HL-60 (cell line): ENCODE measurements around the gene SART3.

Experiments
- GABPA ChIP-seq: IDR thresholded peaks from 2 replicates; pipeline ENCODE4 v1.6.1; 2012; ENCODE audit warnings: low read depth
- POLR2AphosphoS5 ChIP-seq: IDR thresholded peaks from 2 replicates; pipeline ENCODE4 v1.6.1; 2012; ENCODE audit warnings: low read depth
- TF ChIP-seq, protein P1 (sequence below): IDR thresholded peaks from 2 replicates; pipeline ENCODE4 v1.6.1; 2012; ENCODE audit warnings: low read depth; ENCODE audit not compliant: insufficient replicate concordance
- TF ChIP-seq, protein P2 (sequence below): IDR thresholded peaks from one replicate; pipeline ENCODE4 v1.5.1; 2011; ENCODE audit warnings: low read length, control low read depth, inconsistent platforms; ENCODE audit not compliant: insufficient read depth

DNA sequence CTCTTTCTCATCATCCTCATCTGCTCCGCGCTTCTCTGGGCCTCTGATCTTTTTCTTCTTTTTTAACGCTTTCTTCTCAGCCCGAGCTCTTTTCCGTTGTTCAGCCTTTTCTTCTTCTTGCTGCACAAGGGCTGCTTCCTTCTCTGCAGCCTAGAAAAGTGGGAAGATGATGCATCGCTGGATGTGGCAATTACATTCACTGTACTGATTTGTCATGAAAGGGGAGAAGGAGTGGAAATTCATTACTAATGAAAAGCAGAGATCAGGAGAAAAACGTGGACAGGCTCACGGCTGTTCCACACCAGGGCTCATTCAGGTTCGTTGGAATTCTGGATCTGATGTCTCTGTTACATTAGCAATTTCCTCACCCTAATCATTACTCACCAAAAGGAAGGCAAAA lies 30.8 kb downstream of the SART3 start:
- TF ChIP-seq, protein P1, sequence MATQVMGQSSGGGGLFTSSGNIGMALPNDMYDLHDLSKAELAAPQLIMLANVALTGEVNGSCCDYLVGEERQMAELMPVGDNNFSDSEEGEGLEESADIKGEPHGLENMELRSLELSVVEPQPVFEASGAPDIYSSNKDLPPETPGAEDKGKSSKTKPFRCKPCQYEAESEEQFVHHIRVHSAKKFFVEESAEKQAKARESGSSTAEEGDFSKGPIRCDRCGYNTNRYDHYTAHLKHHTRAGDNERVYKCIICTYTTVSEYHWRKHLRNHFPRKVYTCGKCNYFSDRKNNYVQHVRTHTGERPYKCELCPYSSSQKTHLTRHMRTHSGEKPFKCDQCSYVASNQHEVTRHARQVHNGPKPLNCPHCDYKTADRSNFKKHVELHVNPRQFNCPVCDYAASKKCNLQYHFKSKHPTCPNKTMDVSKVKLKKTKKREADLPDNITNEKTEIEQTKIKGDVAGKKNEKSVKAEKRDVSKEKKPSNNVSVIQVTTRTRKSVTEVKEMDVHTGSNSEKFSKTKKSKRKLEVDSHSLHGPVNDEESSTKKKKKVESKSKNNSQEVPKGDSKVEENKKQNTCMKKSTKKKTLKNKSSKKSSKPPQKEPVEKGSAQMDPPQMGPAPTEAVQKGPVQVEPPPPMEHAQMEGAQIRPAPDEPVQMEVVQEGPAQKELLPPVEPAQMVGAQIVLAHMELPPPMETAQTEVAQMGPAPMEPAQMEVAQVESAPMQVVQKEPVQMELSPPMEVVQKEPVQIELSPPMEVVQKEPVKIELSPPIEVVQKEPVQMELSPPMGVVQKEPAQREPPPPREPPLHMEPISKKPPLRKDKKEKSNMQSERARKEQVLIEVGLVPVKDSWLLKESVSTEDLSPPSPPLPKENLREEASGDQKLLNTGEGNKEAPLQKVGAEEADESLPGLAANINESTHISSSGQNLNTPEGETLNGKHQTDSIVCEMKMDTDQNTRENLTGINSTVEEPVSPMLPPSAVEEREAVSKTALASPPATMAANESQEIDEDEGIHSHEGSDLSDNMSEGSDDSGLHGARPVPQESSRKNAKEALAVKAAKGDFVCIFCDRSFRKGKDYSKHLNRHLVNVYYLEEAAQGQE, result no peak
- TF ChIP-seq, protein P2, sequence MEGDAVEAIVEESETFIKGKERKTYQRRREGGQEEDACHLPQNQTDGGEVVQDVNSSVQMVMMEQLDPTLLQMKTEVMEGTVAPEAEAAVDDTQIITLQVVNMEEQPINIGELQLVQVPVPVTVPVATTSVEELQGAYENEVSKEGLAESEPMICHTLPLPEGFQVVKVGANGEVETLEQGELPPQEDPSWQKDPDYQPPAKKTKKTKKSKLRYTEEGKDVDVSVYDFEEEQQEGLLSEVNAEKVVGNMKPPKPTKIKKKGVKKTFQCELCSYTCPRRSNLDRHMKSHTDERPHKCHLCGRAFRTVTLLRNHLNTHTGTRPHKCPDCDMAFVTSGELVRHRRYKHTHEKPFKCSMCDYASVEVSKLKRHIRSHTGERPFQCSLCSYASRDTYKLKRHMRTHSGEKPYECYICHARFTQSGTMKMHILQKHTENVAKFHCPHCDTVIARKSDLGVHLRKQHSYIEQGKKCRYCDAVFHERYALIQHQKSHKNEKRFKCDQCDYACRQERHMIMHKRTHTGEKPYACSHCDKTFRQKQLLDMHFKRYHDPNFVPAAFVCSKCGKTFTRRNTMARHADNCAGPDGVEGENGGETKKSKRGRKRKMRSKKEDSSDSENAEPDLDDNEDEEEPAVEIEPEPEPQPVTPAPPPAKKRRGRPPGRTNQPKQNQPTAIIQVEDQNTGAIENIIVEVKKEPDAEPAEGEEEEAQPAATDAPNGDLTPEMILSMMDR, result no peak
- no peak for TF ChIP-seq POLR2AphosphoS5
- TF ChIP-seq GABPA, result no peak
